Kidney (tissue), 14 donors: Measurements from ENCODE around the gene ZNF594. TPM values are rescaled to one million over a fixed set of nuclear protein-coding genes. Genes with fewer than 3 reads are reported as not detected.

Experiments used
- DNase-seq, 5 donors: peaks; one replicate each; pipeline ENCODE4 v3.0.0-alpha.2; 2013 to 2020
- FAIRE-seq: peaks from 2 replicates; lab custom pipeline; 2012; peaks lifted over from hg19 to GRCh38; lab: Jason Lieb, UNC
- H3K27ac ChIP-seq, 2 donors: one replicate each; pipeline ENCODE4 v1.7.0; 2013; ENCODE audit warnings: low read depth in 2 of 2, low read length in 2 of 2, inconsistent platforms in 1 of 2
- H3K27me3 ChIP-seq: one replicate; pipeline ENCODE4 v1.7.1; 2013; ENCODE audit warnings: low read length, inconsistent platforms; ENCODE audit not compliant: control insufficient read depth, insufficient read depth
- H3K36me3 ChIP-seq, 3 donors: one replicate each; pipeline versions ENCODE4 v1.7.0 to v1.7.1; 2013; ENCODE audit warnings: low read length in 3 of 3, control low read depth in 1 of 3, inconsistent platforms in 1 of 3; ENCODE audit not compliant: insufficient read depth in 3 of 3, control insufficient read depth in 2 of 3
- H3K4me1 ChIP-seq, 3 donors: one replicate each; pipeline versions ENCODE4 v1.7.0 to v1.7.1; 2013; ENCODE audit warnings: low read length in 3 of 3, inconsistent platforms in 1 of 3, low read depth in 1 of 3; ENCODE audit not compliant: control insufficient read depth in 2 of 3, insufficient read depth in 2 of 3
- H3K4me3 ChIP-seq, 3 donors: one replicate each; pipeline versions ENCODE4 v1.7.0 to v1.8.1; 2013; ENCODE audit warnings: low read length in 3 of 3, control low read depth in 1 of 3, inconsistent platforms in 1 of 3
- H3K9ac ChIP-seq, 3 donors: one replicate each; pipeline versions ENCODE4 v1.7.0 to v1.7.1; 2013; ENCODE audit warnings: low read length in 3 of 3, control low read depth in 1 of 3, inconsistent platforms in 1 of 3
- H3K9me3 ChIP-seq, 3 donors: one replicate each; pipeline versions ENCODE4 v1.7.0 to v1.7.1; 2013; ENCODE audit warnings: low read length in 3 of 3, control low read depth in 1 of 3, inconsistent platforms in 1 of 3; ENCODE audit not compliant: control insufficient read depth in 2 of 3, insufficient read depth in 1 of 3
- intact Hi-C: fragments of 100-400 bp; cut with DNase I; formaldehyde crosslinking; loops from one replicate; pipeline ENCODE4 v1.11.1; 2022
- polyA plus RNA-seq: library from polyadenylated mRNA; stranded (reverse); fragments of 350-450 nt; fragmentation: Illumina TruSeq; extraction: RNeasy Lipid Tissue Mini Kit (QIAGEN cat#74804); gene quantifications from one replicate; pipeline ENCODE4 v1.2.3, GENCODE V29; 2014; ENCODE audit warnings: low read depth, low replicate concordance; ENCODE audit not compliant: insufficient read depth
- total RNA-seq: library from RNA; stranded (reverse); fragmentation: NEBNext Ultra II Directional; extraction: Animal tissue kit (Norgen Biotek cat#: 25700); gene quantifications from one replicate; pipeline ENCODE4 v1.2.1, GENCODE V29; 2021
- TF ChIP-seq, protein P1 (sequence below): IDR thresholded peaks from 3 replicates; pipeline ENCODE4 v1.5.1; 2012; ENCODE audit warnings: mild to moderate bottlenecking, moderate library complexity, borderline replicate concordance; ENCODE audit not compliant: insufficient read depth; ENCODE audit errors: extremely low read depth
- donor health status: control.
- donor health status: control.
- donor health status: control.
- donor health status: control.
- donor health status: control.
- donor health status: DM: yes; HTN: yes; CAD: no.
- donor health status: Normal renal cell carcinoma (clear cell type).

ZNF594 gene
- total and polyA plus RNA-seq, 2 donors from 2014 or later = 1.9 to 12.3 TPM

DNA sequence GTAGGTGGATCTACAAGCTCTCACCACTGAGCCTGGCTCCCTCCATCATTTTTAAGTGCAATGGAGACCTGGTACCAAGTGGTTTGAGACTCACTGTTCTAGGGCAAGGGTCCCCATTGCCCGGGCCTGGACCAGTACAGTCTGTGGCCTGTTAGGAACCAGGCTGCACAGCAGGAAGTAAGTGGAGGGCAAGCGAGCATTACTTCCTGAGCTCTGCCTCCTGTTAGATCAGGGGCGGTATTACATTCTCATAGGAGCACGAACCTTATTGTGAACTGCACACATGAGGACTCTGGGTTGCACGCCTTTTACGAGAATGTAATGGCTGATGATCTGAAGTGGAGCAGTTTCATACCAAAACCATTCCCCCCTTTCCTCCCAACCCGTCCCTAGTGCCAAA lies 6.8 kb upstream of the ZNF594 start:
- Histone ChIP-seq H3K9me3 (no peaks in the 10 kb centered on the region), H3K9ac (no peak overlapping the region), H3K27me3 (no peaks in the 10 kb centered on the region), H3K27ac (no peak overlapping the region), H3K4me1 (peaks cover 0 to 5% (median 0%) of the 10 kb centered on the region in 3 donors), H3K4me3 (no peak overlapping the region), H3K36me3 (peaks cover 0 to 4% (median 0%) of the 10 kb centered on the region in 3 donors)
- DNase-seq (no peak), FAIRE-seq (no peak)
- TF ChIP-seq, protein P1, sequence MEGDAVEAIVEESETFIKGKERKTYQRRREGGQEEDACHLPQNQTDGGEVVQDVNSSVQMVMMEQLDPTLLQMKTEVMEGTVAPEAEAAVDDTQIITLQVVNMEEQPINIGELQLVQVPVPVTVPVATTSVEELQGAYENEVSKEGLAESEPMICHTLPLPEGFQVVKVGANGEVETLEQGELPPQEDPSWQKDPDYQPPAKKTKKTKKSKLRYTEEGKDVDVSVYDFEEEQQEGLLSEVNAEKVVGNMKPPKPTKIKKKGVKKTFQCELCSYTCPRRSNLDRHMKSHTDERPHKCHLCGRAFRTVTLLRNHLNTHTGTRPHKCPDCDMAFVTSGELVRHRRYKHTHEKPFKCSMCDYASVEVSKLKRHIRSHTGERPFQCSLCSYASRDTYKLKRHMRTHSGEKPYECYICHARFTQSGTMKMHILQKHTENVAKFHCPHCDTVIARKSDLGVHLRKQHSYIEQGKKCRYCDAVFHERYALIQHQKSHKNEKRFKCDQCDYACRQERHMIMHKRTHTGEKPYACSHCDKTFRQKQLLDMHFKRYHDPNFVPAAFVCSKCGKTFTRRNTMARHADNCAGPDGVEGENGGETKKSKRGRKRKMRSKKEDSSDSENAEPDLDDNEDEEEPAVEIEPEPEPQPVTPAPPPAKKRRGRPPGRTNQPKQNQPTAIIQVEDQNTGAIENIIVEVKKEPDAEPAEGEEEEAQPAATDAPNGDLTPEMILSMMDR = no peak
- intact Hi-C loops = no loop called here

DNA sequence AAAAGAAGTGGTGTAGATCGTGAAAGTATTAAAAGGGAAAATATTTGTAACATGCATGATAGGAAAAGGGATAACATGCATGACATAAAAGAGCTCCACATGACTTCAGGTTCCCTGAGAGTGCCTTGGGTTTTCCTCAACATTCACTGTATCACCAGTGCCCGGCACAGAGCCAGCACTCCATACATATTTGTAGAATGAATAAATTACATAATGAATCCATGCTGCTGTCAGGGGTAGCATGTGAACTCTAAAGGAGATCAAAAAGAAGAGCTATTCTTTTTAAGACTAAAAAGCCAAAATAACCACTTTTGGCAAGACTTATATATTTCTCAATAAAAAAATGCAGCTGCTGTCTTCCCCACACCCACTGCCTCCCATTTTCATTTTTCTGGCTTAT lies 2.7 kb upstream of the ZNF594 start:
- DNase-seq = no peak
- FAIRE-seq = no peak
- Histone ChIP-seq H3K4me3 (no peak overlapping the region), H3K9ac (no peak overlapping the region), H3K27me3 (no peaks in the 10 kb centered on the region), H3K9me3 (peaks cover 0 to 11% (median 1%) of the 10 kb centered on the region in 3 donors), H3K36me3 (peaks cover 0 to 4% (median 0%) of the 10 kb centered on the region in 3 donors), H3K27ac (no peak overlapping the region), H3K4me1 (peaks cover 0 to 9% (median 4%) of the 10 kb centered on the region in 3 donors)
- TF ChIP-seq, protein P1 = no peak
- intact Hi-C loops = no loop called here

DNA sequence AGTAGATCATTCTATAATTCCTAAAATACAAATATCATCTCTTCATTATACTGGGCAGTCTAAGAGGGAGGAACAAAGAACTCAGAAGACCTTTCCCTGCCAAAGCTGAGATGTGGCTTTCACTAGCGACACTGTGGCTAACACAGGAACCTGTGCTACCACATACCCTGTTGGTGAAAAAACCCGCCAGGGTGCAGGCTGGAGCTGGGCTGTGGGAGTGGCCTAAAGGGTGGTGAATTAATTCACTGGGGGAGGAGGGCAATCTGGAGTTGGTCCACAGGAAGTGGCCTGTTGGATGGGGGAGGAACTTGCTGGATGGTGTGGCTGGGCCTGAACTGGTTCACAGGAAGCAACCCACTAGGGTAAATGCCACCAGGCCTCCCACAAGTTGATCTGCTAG lies 7.4 kb downstream of the ZNF594 start:
- Histone ChIP-seq H3K4me3 (no peak overlapping the region), H3K27me3 (no peaks in the 10 kb centered on the region), H3K4me1 (no peaks in the 10 kb centered on the region), H3K36me3 (peaks cover 0 to 4% (median 3%) of the 10 kb centered on the region in 3 donors), H3K9ac (no peak overlapping the region), H3K27ac (no peak overlapping the region), H3K9me3 (peaks cover 15 to 86% (median 47%) of the 10 kb centered on the region in 3 donors)
- DNase-seq (no peak), FAIRE-seq (no peak)
- intact Hi-C loops = loop anchor here (5.0 kb wide), 1 partner anchor 92 kb away; no protein-coding TSS in a partner anchor
- TF ChIP-seq, protein P1 = no peak

DNA sequence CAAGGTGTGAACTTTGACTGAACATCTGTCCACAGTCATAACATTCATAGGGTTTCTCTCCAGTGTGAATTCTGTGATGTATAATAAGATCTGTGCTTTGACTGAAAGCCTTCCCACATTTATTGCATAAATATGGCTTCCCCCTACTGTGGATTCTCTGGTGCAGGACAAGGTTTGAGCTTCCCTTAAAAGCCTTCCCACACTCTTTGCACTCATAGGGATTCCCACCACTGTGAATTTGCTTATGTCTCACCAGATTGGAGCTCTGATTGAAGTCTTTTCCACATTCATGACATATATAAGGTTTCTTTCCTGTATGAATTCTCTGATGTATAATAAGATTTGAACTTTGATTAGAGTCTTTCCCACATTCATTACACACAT lies 8.3 kb downstream of the ZNF594 start:
- Histone ChIP-seq H3K36me3 (peaks cover 0 to 4% (median 3%) of the 10 kb centered on the region in 3 donors), H3K9me3 (peaks cover 15 to 90% (median 47%) of the 10 kb centered on the region in 3 donors)

More for the DNA sequence above, 8.3 kb downstream of the ZNF594 start:
- no peak overlapping the region for H3K9ac ChIP-seq
- H3K27ac ChIP-seq = no peak overlapping the region
- TF ChIP-seq, protein P1 = no peak
- H3K27me3 ChIP-seq = no peaks in the 10 kb centered on the region
- intact Hi-C loops = loop anchor here (5.0 kb wide), 1 partner anchor 91 kb away; no protein-coding TSS in a partner anchor
- peak overlapping the region in 1 of 3 donors; percentile 33 for H3K4me3 ChIP-seq
- DNase-seq (no peak), FAIRE-seq (no peak)
- H3K4me1 ChIP-seq = no peaks in the 10 kb centered on the region
